A549 (cell line): ENCODE results near the gene ZNF83.
"Not testable (repeated sequence)": the region's sequence is repeated elsewhere in the genome, so short reads cannot be mapped to it uniquely, and the experiment has no call there.

Experiments used
- EHMT2 ChIP-seq: fragments of 200-600 bp; sonication (generic); IDR thresholded peaks from 2 replicates; pipeline ENCODE4 v1.6.1; 2016; ENCODE audit warnings: antibody characterized with exemption, low read depth, mild to moderate bottlenecking, moderate library complexity
- REST ChIP-seq: fragments of 200-600 bp; sonication (generic); IDR thresholded peaks from 2 replicates; pipeline ENCODE4 v1.6.1; 2016; ENCODE audit warnings: antibody characterized with exemption, mild to moderate bottlenecking, moderate library complexity
- ZFP36 ChIP-seq: fragments of 450-650 bp; IDR thresholded peaks from 2 replicates; pipeline ENCODE4 v1.6.1; 2014; ENCODE audit warnings: borderline replicate concordance; ENCODE audit not compliant: partially characterized antibody
- TF ChIP-seq, protein P1 (sequence below): fragments of >200 bp; sonication (Bioruptor Twin); formaldehyde crosslinking; IDR thresholded peaks from 3 replicates; pipeline ENCODE4 v1.5.1; 2016

DNA sequence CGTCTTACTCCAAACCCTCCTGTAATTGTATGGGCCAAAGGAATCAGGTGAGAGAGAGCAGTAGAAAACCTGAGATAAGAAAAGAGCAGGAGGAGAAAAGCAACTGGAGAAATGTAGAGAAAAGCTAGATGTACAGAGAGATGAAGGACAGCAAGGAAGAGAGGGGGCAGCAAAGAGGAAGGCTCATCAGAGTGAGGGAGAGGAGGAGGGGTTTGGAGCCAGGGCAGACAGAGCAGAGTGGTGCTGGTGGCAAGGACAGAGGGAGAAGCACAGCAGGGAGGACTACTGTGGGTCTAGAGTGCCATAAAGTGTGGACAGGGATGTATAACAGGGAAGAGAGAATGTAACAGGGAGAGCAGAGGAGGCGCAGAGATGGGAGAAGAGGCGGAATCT, 36.2 kb downstream of the ZNF83 start:
- TF ChIP-seq, protein P1, sequence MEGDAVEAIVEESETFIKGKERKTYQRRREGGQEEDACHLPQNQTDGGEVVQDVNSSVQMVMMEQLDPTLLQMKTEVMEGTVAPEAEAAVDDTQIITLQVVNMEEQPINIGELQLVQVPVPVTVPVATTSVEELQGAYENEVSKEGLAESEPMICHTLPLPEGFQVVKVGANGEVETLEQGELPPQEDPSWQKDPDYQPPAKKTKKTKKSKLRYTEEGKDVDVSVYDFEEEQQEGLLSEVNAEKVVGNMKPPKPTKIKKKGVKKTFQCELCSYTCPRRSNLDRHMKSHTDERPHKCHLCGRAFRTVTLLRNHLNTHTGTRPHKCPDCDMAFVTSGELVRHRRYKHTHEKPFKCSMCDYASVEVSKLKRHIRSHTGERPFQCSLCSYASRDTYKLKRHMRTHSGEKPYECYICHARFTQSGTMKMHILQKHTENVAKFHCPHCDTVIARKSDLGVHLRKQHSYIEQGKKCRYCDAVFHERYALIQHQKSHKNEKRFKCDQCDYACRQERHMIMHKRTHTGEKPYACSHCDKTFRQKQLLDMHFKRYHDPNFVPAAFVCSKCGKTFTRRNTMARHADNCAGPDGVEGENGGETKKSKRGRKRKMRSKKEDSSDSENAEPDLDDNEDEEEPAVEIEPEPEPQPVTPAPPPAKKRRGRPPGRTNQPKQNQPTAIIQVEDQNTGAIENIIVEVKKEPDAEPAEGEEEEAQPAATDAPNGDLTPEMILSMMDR: not testable (repeated sequence)
- not testable (repeated sequence) for TF ChIP-seq EHMT2, ZFP36, REST
